ENCODE results near the gene EGFR. TPM values are rescaled to one million over a fixed set of nuclear protein-coding genes. Genes with fewer than 3 reads are reported as not detected.

The EGFR gene
- total RNA-seq, 1 experiment from 2014 or later: 58.2 TPM

GRCh38 chr7:55189146-55189766 is 170.4 kb downstream of the EGFR start:
- no peak for DNase-seq (ENCODE audit: low read depth)

- DNase-seq (ENCODE audit: low read depth): no peak
These were observed 171.1 kb downstream of the EGFR start for GRCh38 chr7:55189878-55190436.

GRCh38 chr7:55190511-55191160 is 171.8 kb downstream of the EGFR start:
- DNase-seq (ENCODE audit: low read depth): no peak

- DNase-seq (ENCODE audit: low read depth): no peak
These were observed 172.5 kb downstream of the EGFR start for GRCh38 chr7:55191161-55191925.

GRCh38 chr7:55191926-55192692 is 173.3 kb downstream of the EGFR start:
- DNase-seq (ENCODE audit: low read depth): peak; percentile 37

GRCh38 chr7:55192723-55193122 is 173.9 kb downstream of the EGFR start:
- peak; percentile 83 for DNase-seq (ENCODE audit: low read depth)

GRCh38 chr7:55193245-55193644 is 174.4 kb downstream of the EGFR start:
- no peak for DNase-seq (ENCODE audit: low read depth)

- DNase-seq (ENCODE audit: low read depth): no peak
These were observed 175.7 kb downstream of the EGFR start for GRCh38 chr7:55194522-55194921.

GRCh38 chr7:55198634-55199392 is 180.0 kb downstream of the EGFR start:
- no peak for DNase-seq (ENCODE audit: low read depth)

- DNase-seq (ENCODE audit: low read depth): no peak
These were observed 180.6 kb downstream of the EGFR start for GRCh38 chr7:55199418-55199817.

GRCh38 chr7:55200441-55200840 is 181.6 kb downstream of the EGFR start:
- no peak for DNase-seq (ENCODE audit: low read depth)

GRCh38 chr7:55202150-55202913 is 183.5 kb downstream of the EGFR start:
- DNase-seq (ENCODE audit: low read depth): no peak

- no peak for DNase-seq (ENCODE audit: low read depth)
These were observed 184.5 kb downstream of the EGFR start for GRCh38 chr7:55203300-55203699.

- no peak for DNase-seq (ENCODE audit: low read depth)
These were observed 186.5 kb downstream of the EGFR start for GRCh38 chr7:55205124-55205955.

- DNase-seq (ENCODE audit: low read depth): no peak
These were observed 187.6 kb downstream of the EGFR start for GRCh38 chr7:55206235-55207029.

GRCh38 chr7:55207436-55208125 is 188.8 kb downstream of the EGFR start:
- no peak for DNase-seq (ENCODE audit: low read depth)

GRCh38 chr7:55209366-55209765 is 190.5 kb downstream of the EGFR start:
- no peak for DNase-seq (ENCODE audit: low read depth)

- no peak for DNase-seq (ENCODE audit: low read depth)
These were observed 191.4 kb downstream of the EGFR start for GRCh38 chr7:55210176-55210575.
